GM18870 (cell line): ENCODE results near the gene PPARD.
"Not testable (repeated sequence)": the region's sequence is repeated elsewhere in the genome, so short reads cannot be mapped to it uniquely, and the experiment has no call there.

Experiments used
- ATAC-seq: cut with Tn5 transposase; IDR thresholded peaks from one replicate; pipeline ENCODE4 v1.9.1; 2021; ENCODE audit warnings: moderate library complexity; ENCODE audit not compliant: unreplicated experiment

PPARD gene

GRCh38 chr6:35378261-35378660 lies 35.9 kb downstream of the PPARD start:
- ATAC-seq, result no peak

- ATAC-seq, result no peak
Observed at GRCh38 chr6:35381132-35381531, 38.8 kb downstream of the PPARD start.

GRCh38 chr6:35382015-35382414 lies 39.7 kb downstream of the PPARD start:
- ATAC-seq, result no peak

- no peak for ATAC-seq
Observed at GRCh38 chr6:35385457-35386202, 43.3 kb downstream of the PPARD start.

GRCh38 chr6:35386989-35387388 lies 44.6 kb downstream of the PPARD start:
- no peak for ATAC-seq

GRCh38 chr6:35388030-35388429 lies 45.7 kb downstream of the PPARD start:
- ATAC-seq, result no peak

GRCh38 chr6:35388772-35389352 lies 46.5 kb downstream of the PPARD start:
- no peak for ATAC-seq

GRCh38 chr6:35389386-35389785 lies 47.0 kb downstream of the PPARD start:
- not testable (repeated sequence) for ATAC-seq

- no peak for ATAC-seq
Observed at GRCh38 chr6:35391240-35391968, 49.0 kb downstream of the PPARD start.

GRCh38 chr6:35392111-35392702 lies 49.8 kb downstream of the PPARD start:
- ATAC-seq, result no peak

- no peak for ATAC-seq
Observed at GRCh38 chr6:35392773-35393672, 50.7 kb downstream of the PPARD start.

- no peak for ATAC-seq
Observed at GRCh38 chr6:35396991-35397390, 54.6 kb downstream of the PPARD start.

GRCh38 chr6:35397806-35398418 lies 55.6 kb downstream of the PPARD start:
- ATAC-seq, result no peak

GRCh38 chr6:35398526-35398925 lies 56.2 kb downstream of the PPARD start:
- no peak for ATAC-seq

GRCh38 chr6:35400111-35400510 lies 57.8 kb downstream of the PPARD start:
- ATAC-seq, result no peak

- ATAC-seq, result no peak
Observed at GRCh38 chr6:35400901-35401311, 58.5 kb downstream of the PPARD start.

GRCh38 chr6:35401514-35401913 lies 59.2 kb downstream of the PPARD start:
- ATAC-seq, result no peak

- no peak for ATAC-seq
Observed at GRCh38 chr6:35402136-35402855, 59.9 kb downstream of the PPARD start.

- ATAC-seq, result no peak
Observed at GRCh38 chr6:35402856-35403191, 60.5 kb downstream of the PPARD start.
